MM.1S (cell line): ENCODE results near the gene PGLYRP3.

Experiments
- CTCF ChIP-seq: fragments of 300-600 bp; sonication (generic); IDR thresholded peaks from 2 replicates; pipeline ENCODE4 v1.5.1; 2016; ENCODE audit warnings: antibody characterized with exemption, low read length, mixed read lengths
- EZH2 ChIP-seq: fragments of 300-600 bp; sonication (generic); optimal IDR thresholded peaks from 2 replicates; pipeline ENCODE3; 2017; ENCODE audit warnings: low read depth, mild to moderate bottlenecking, antibody characterized with exemption, low read length, mixed read lengths

- TF ChIP-seq EZH2, result no peak
- TF ChIP-seq CTCF, result no peak
Observed at GRCh38 chr1:153293480-153293775, 19.3 kb downstream of the PGLYRP3 start.
